Esophagus mucosa (tissue), 1 donor: ENCODE data around the gene CLPTM1L. TPM values are rescaled to one million over a fixed set of nuclear protein-coding genes. Genes with fewer than 3 reads are reported as not detected.

Experiments
- ATAC-seq: fragments of 200-7000 bp; cut with Tn5 transposase; one replicate; pipeline ENCODE4 v1.9.1; 2020
- total RNA-seq: library from RNA; stranded (reverse); gene quantifications from one replicate; pipeline ENCODE4 v1.2.4, GENCODE V29; 2023
- donor health status: DM: yes; HTN: yes; CAD: no.

Gene CLPTM1L
- total RNA-seq, 1 donor from 2014 or later = 39.5 TPM

DNA sequence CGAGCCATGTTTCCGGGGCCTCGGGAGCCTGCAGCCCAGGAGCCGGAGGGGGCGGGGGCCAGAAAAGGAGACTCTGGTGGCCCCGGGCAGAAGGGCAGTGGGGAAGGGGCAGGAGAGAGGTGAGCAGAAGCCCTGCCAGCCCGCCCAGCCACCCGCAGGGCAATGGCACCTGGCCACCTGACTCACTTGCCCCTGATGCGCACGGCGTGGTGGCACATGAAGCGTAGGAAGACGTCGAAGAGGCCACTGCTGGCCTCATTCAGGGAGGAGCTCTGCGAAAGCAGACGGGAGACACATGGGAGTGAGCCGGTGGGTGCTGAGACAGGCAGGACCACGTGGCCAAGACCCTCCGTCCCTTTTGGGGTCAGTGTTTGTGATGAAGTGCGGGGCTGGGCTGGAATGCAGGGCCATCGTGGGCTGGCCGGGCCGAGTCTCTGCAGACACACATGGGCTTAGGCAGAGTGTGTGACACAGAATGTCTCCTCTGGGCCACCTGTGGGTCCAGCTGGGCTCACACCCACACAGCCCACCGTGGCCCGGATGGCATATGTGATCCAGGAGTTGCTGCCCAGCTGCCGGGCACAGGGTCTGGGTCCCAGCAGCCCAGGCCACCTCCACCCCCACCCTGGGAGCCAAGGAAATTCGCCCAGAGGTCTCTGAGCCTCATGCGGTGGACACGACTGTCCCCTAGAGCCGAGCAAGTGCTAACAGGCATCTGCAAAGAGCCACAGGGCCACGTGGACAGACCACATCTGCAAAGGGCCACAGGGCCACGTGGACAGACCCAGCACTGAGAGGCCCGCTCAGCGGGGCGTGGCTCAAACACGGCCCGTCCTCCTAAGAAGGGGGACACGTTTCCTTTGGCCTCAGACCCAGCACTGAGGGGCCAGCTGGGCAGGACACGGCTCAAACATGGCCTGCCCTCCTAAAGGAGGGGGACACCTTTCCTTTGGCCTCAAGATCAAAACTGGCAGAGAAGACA lies 73.7 kb downstream of the CLPTM1L start:
- ATAC-seq = no peak

DNA sequence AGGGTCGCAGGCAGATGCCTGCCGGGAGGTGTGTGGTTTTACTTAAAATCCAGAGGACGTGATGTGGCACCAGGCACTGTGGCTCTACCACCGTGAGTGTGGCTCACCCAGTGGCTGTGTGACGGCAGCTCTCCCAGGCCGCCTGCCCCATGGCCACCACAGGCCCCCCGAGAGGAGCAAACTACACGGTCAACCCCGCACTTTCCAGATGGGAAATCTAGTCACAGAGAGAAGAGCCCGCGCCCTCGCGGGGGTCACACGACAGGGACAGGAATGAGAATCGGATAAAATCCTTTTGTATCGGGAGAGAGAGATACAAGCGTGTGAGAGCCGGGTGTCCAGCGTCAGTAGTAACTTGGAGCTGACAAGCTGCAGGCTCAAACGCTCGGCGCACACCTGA lies 74.5 kb downstream of the CLPTM1L start:
- ATAC-seq = no peak

GRCh38 chr5:1268666-1269065 lies 76.2 kb downstream of the CLPTM1L start:
- no peak for ATAC-seq

DNA sequence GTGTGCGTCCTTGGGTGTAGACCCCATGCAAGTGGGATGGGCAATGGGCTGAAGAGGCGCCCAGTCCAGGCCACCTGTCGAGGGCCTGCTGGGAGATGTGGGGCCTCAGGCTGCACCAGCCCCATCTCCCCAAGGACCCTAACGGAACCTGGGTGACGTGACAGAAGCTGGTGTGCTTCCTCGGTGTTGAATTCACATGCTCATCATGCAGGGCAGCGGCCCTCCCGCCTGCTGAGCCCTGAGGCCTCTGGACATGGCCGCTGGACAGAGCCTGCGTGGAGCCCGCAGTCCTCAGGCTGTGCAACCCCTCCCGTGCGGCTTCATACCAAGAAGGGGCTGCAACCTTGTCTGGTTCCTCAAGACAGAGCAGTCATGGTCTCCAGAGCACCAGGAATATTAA lies 76.8 kb downstream of the CLPTM1L start:
- ATAC-seq = no peak

Other genes with a start within 250 kb of the CLPTM1L start
- 3.0 TPM for gene SLC12A7, start 233.0 kb downstream of the CLPTM1L start, total RNA-seq
- gene SLC6A19, start 143.5 kb downstream of the CLPTM1L start, total RNA-seq = not detected
- not detected for gene SLC6A18, start 119.7 kb downstream of the CLPTM1L start, total RNA-seq
- gene TERT, start 50.0 kb downstream of the CLPTM1L start, total RNA-seq = not detected
- 0.16 TPM for gene SLC6A3, start 100.3 kb upstream of the CLPTM1L start, total RNA-seq
- 15.0 TPM for gene LPCAT1, start 178.9 kb upstream of the CLPTM1L start, total RNA-seq